Endothelial cell of umbilical vein (primary cell): ENCODE data around the gene ASTN1. TPM values are rescaled to one million over a fixed set of nuclear protein-coding genes. Genes with fewer than 3 reads are reported as not detected.

Source experiments
- BruUV-seq: library from RNA; stranded (reverse); fragments of 400-500 nt; replicated peaks from 2 replicates; lab custom pipeline; 2021; lab: Mats Ljungman, UMichigan
- CTCF ChIA-PET: fragments of 300-600, 350-600 bp; sonication (Branson Sonifier 250); formaldehyde crosslinking; loops from one replicate; lab custom pipeline; 2021; ENCODE audit warnings: antibody characterized with exemption, inconsistent platforms; lab: Charles Lee
- POLR2A ChIA-PET: fragments of 300-600, 350-600 bp; sonication (Branson Sonifier 250); formaldehyde crosslinking; loops from one replicate; lab custom pipeline; 2021; ENCODE audit warnings: antibody characterized with exemption, inconsistent platforms; lab: Charles Lee
- DNase-seq: peaks from one replicate; pipeline ENCODE4 v3.0.0-alpha.2; 2011; ENCODE audit warnings: low read depth, low spot score
- FAIRE-seq: peaks from 2 replicates; lab custom pipeline; 2011; peaks lifted over from hg19 to GRCh38; lab: Jason Lieb, UNC
- H2AFZ ChIP-seq: 2 replicates; pipeline ENCODE4 v1.6.0; 2012; ENCODE audit warnings: low read depth, low read length, control low read depth, inconsistent platforms
- H3K27ac ChIP-seq: 2 replicates; pipeline ENCODE4 v1.5.1; 2011; ENCODE audit warnings: low read depth, mild to moderate bottlenecking, control low read depth, low read length, moderate library complexity; ENCODE audit not compliant: insufficient read depth
- H3K27me3 ChIP-seq, 2 experiments: 2 replicates each; pipeline versions ENCODE4 v1.6.0 to v1.6.1; 2011; ENCODE audit warnings: low read length in 2 of 2, mixed read lengths in 1 of 2; ENCODE audit not compliant: control insufficient read depth in 2 of 2, insufficient read depth in 2 of 2
- H3K36me3 ChIP-seq, 2 experiments: 2 replicates in 1 of 2; 3 replicates in 1 of 2; pipeline ENCODE4 v1.5.1; 2011; ENCODE audit warnings: low read length in 2 of 2, mild to moderate bottlenecking in 1 of 2, moderate library complexity in 1 of 2; ENCODE audit not compliant: control insufficient read depth in 2 of 2, insufficient read depth in 2 of 2; ENCODE audit errors: extremely low read depth in 1 of 2
- H3K4me1 ChIP-seq: 3 replicates; pipeline ENCODE4 v1.5.1; 2011; ENCODE audit warnings: mild to moderate bottlenecking, low read length; ENCODE audit not compliant: control insufficient read depth, insufficient read depth; ENCODE audit errors: extremely low read depth
- H3K4me2 ChIP-seq: 2 replicates; pipeline ENCODE4 v1.6.1; 2011; ENCODE audit warnings: low read length, control low read depth, mixed read lengths; ENCODE audit not compliant: insufficient read depth
- H3K4me3 ChIP-seq, 3 experiments: fragments of 200-600 bp in 1 of 3; sonication (generic), shearing (Covaris generic) in 1 of 3; replicated peaks in 1 of 3; 2 replicates each; pipeline ENCODE4 v1.5.1; 2011 to 2016; ENCODE audit warnings: control low read depth in 3 of 3, low read length in 3 of 3, mild to moderate bottlenecking in 2 of 3, inconsistent platforms in 1 of 3, low read depth in 1 of 3, moderate library complexity in 1 of 3; ENCODE audit not compliant: insufficient read depth in 1 of 3
- H3K79me2 ChIP-seq: 2 replicates; pipeline ENCODE4 v1.6.0; 2012; ENCODE audit warnings: low read length, inconsistent platforms; ENCODE audit not compliant: control insufficient read depth, insufficient read depth
- H3K9ac ChIP-seq: replicated peaks from 2 replicates; pipeline ENCODE3; 2011; ENCODE audit warnings: low read length, control low read depth; ENCODE audit not compliant: insufficient read depth; ENCODE audit errors: extremely low read depth
- H3K9me1 ChIP-seq: replicated peaks from 3 replicates; pipeline ENCODE4 v1.6.0; 2011; ENCODE audit warnings: mild to moderate bottlenecking, low read length; ENCODE audit not compliant: control insufficient read depth, insufficient read depth; ENCODE audit errors: extremely low read depth
- H3K9me3 ChIP-seq: replicated peaks from 2 replicates; pipeline ENCODE4 v1.5.1; 2012; ENCODE audit warnings: low read length, inconsistent platforms; ENCODE audit not compliant: control insufficient read depth, insufficient read depth
- H4K20me1 ChIP-seq: replicated peaks from 2 replicates; pipeline ENCODE3; 2011; ENCODE audit warnings: mild to moderate bottlenecking, low read length; ENCODE audit not compliant: control insufficient read depth, insufficient read depth; ENCODE audit errors: extremely low read depth
- CTCF ChIP-seq, 2 donors: IDR thresholded peaks; 1 replicate in 1 of 2; 2 replicates in 1 of 2; pipeline ENCODE4 v1.5.1; 2011; ENCODE audit warnings: low read length in 2 of 2, mild to moderate bottlenecking in 2 of 2, moderate library complexity in 2 of 2, control low read depth in 1 of 2, inconsistent platforms in 1 of 2, low read depth in 1 of 2; ENCODE audit not compliant: insufficient read depth in 1 of 2; ENCODE audit errors: extremely low read depth in 1 of 2
- EZH2 ChIP-seq: IDR thresholded peaks from 2 replicates; pipeline ENCODE4 v1.6.1; 2012; ENCODE audit warnings: borderline replicate concordance, low read depth, mild to moderate bottlenecking, moderate library complexity, low read length, inconsistent platforms; ENCODE audit not compliant: severe bottlenecking
- FOS ChIP-seq: IDR thresholded peaks from 2 replicates; pipeline ENCODE4 v1.6.1; 2011; ENCODE audit warnings: mild to moderate bottlenecking, low read length, moderate library complexity, borderline replicate concordance; ENCODE audit not compliant: insufficient read depth
- GATA2 ChIP-seq: IDR thresholded peaks from 2 replicates; pipeline ENCODE4 v1.7.0; 2011; ENCODE audit warnings: low read depth, mild to moderate bottlenecking, moderate library complexity, mixed read lengths, low read length; ENCODE audit not compliant: insufficient read length, insufficient read depth
- JUN ChIP-seq: IDR thresholded peaks from 2 replicates; pipeline ENCODE4 v1.6.1; 2011; ENCODE audit warnings: borderline replicate concordance, low read depth; ENCODE audit not compliant: insufficient read length, insufficient read depth
- MAX ChIP-seq: IDR thresholded peaks from 2 replicates; pipeline ENCODE4 v1.6.1; 2011; ENCODE audit not compliant: insufficient read depth, insufficient read length
- MYC ChIP-seq: IDR thresholded peaks from one replicate; pipeline ENCODE4 v1.6.1; 2011; ENCODE audit warnings: mild to moderate bottlenecking, low read depth, low read length
- POLR2A ChIP-seq: IDR thresholded peaks from 2 replicates; pipeline ENCODE4 v1.6.1; 2012; ENCODE audit warnings: low read depth, mild to moderate bottlenecking, control low read depth, low read length
- POLR2AphosphoS5 ChIP-seq: IDR thresholded peaks from 2 replicates; pipeline ENCODE4 v1.6.1; 2012; ENCODE audit warnings: low read depth, mild to moderate bottlenecking, control low read depth, low read length, moderate library complexity; ENCODE audit not compliant: insufficient read depth
- dilution Hi-C: fragments of 300-500 bp; cut with MboI; formaldehyde crosslinking; loops from one replicate; pipeline ENCODE4 v1.15.0; 2019; ENCODE audit warnings: low sequenced_read_pairs; ENCODE audit not compliant: extremely low pct_ligation_motif_present
- intact Hi-C: fragments of 100-400 bp; cut with micrococcal nuclease; formaldehyde crosslinking; loops from one replicate; pipeline ENCODE4 v1.10.0; 2022
- polyA plus RNA-seq, 4 experiments: library from polyadenylated mRNA; depleted of rRNA in 3 of 4; stranded (reverse) in 3 of 4; unstranded in 1 of 4; fragments of >200 nt; gene quantifications; 2 replicates each; pipeline versions ENCODE4 v1.2.1 to v1.2.3, GENCODE V29; 2011 to 2012; ENCODE audit warnings: missing spikeins in 1 of 4
- total RNA-seq: library from RNA; stranded (reverse); gene quantifications from 2 replicates; pipeline ENCODE4 v1.2.3, GENCODE V29; 2021

Gene ASTN1
- total and polyA plus RNA-seq, 2 donors (not counting 3 experiments of a cell fraction or from before 2014, with no cell fraction given), result 0.04 TPM; not detected in 1

GRCh38 chr1:177210071-177210470 lies 45.6 kb upstream of the ASTN1 start:
- no TSS peak for BruUV-seq
- no peaks in the 10 kb centered on the region for H3K27me3 ChIP-seq
- H3K79me2 ChIP-seq, result no peaks in the 10 kb centered on the region
- no peak overlapping the region for H2AFZ ChIP-seq
- H3K4me3 ChIP-seq, result no peak overlapping the region
- DNase-seq, result no peak
- dilution Hi-C loops, result no loop called here
- intact Hi-C loops, result no loop called here
- TF ChIP-seq POLR2AphosphoS5 (no peak), POLR2A (no peak), CTCF (IDR thresholded peaks at IDR 0.05; ENCODE audit: extremely low read depth in 1 of 2, insufficient read depth in 1 of 2, low read depth in 1 of 2, low read length in 2 of 2) (no peak), EZH2 (no peak), MAX (no peak), JUN (no peak), MYC (no peak), GATA2 (no peak), FOS (no peak)
- FAIRE-seq, result no peak
- no peaks in the 10 kb centered on the region for H3K9me3 ChIP-seq
- no peaks in the 10 kb centered on the region for H4K20me1 ChIP-seq
- POLR2A ChIA-PET, result no interaction called here
- H3K9ac ChIP-seq, result no peak overlapping the region
- no peaks in the 10 kb centered on the region for H3K4me1 ChIP-seq
- no peaks in the 10 kb centered on the region for H3K9me1 ChIP-seq
- no peaks in the 10 kb centered on the region for H3K36me3 ChIP-seq
- no peak overlapping the region for H3K4me2 ChIP-seq
- CTCF ChIA-PET, result no interaction called here
- no peak overlapping the region for H3K27ac ChIP-seq
